ENCODE results near the gene TAC4.

Gene TAC4

DNA sequence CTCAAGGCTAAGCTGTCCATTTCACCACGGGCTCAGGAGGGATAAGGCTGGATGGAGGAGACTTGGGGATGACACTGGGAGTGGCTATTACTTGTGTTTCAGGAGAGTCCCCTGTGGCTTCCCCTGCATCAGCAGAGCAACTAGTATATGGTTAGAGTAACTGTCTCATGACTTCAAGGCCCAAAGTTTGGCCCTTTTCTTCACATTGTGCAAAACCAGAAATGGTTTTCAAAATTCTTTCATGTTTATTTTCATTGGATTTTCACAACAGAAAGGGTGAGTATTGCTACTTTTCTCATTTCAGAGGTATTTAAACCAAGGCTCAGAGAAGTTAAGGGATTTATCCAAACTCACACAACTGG, 18.1 kb upstream of the TAC4 start:
- H3K27ac ChIP-seq (replicated peaks) = no peak overlapping the region

DNA sequence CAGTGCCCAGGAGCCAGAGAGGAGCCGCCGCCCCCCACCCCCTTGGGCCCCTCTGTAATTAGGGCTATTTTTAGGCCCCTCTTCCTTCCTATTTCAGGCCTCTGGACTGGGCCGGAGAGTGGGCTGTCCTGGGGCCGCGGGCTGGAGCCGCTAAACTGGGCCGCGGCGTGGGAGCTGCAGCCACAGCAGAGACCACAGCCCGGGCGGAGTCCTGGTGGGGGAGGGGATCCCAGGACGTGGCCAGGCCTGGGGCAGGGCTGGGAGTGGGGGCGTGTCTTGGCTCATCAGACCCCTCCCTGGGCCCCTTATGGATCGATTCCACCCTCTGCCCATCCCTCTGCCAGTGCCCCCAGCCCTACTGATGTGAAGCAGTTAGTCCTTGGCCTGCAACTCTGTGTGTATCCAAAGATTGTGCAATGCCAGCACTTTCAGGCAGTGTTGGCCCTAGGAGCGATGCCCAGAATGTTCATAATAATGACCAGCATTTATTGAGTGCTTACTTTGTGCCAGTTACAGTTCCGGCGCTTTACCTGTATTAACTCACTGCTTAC, 15.0 kb upstream of the TAC4 start:
- peaks cover 10% of the 10 kb centered on the region for H3K27me3 ChIP-seq (ENCODE audit: insufficient read depth, poor library complexity, severe bottlenecking)
- no peak for DNase-seq (ENCODE audit: low read depth in 1 of 2, low spot score in 1 of 2)
- TF ChIP-seq, protein P1, sequence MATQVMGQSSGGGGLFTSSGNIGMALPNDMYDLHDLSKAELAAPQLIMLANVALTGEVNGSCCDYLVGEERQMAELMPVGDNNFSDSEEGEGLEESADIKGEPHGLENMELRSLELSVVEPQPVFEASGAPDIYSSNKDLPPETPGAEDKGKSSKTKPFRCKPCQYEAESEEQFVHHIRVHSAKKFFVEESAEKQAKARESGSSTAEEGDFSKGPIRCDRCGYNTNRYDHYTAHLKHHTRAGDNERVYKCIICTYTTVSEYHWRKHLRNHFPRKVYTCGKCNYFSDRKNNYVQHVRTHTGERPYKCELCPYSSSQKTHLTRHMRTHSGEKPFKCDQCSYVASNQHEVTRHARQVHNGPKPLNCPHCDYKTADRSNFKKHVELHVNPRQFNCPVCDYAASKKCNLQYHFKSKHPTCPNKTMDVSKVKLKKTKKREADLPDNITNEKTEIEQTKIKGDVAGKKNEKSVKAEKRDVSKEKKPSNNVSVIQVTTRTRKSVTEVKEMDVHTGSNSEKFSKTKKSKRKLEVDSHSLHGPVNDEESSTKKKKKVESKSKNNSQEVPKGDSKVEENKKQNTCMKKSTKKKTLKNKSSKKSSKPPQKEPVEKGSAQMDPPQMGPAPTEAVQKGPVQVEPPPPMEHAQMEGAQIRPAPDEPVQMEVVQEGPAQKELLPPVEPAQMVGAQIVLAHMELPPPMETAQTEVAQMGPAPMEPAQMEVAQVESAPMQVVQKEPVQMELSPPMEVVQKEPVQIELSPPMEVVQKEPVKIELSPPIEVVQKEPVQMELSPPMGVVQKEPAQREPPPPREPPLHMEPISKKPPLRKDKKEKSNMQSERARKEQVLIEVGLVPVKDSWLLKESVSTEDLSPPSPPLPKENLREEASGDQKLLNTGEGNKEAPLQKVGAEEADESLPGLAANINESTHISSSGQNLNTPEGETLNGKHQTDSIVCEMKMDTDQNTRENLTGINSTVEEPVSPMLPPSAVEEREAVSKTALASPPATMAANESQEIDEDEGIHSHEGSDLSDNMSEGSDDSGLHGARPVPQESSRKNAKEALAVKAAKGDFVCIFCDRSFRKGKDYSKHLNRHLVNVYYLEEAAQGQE (IDR thresholded peaks at IDR 0.05; ENCODE audit: insufficient replicate concordance, low read depth) = no peak
- TF ChIP-seq SPI1 (IDR thresholded peaks at IDR 0.05; ENCODE audit: borderline replicate concordance, low read depth) (no peak), GABPA (IDR thresholded peaks at IDR 0.05; ENCODE audit: low read depth) (no peak), POLR2AphosphoS5 (IDR thresholded peaks at IDR 0.05; ENCODE audit: low read depth) (no peak)
- TF ChIP-seq, protein P2, sequence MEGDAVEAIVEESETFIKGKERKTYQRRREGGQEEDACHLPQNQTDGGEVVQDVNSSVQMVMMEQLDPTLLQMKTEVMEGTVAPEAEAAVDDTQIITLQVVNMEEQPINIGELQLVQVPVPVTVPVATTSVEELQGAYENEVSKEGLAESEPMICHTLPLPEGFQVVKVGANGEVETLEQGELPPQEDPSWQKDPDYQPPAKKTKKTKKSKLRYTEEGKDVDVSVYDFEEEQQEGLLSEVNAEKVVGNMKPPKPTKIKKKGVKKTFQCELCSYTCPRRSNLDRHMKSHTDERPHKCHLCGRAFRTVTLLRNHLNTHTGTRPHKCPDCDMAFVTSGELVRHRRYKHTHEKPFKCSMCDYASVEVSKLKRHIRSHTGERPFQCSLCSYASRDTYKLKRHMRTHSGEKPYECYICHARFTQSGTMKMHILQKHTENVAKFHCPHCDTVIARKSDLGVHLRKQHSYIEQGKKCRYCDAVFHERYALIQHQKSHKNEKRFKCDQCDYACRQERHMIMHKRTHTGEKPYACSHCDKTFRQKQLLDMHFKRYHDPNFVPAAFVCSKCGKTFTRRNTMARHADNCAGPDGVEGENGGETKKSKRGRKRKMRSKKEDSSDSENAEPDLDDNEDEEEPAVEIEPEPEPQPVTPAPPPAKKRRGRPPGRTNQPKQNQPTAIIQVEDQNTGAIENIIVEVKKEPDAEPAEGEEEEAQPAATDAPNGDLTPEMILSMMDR (IDR thresholded peaks at IDR 0.05; ENCODE audit: insufficient read depth, low read length) = no peak
- no peak overlapping the region for H3K27ac ChIP-seq (replicated peaks)
- H3K4me3 ChIP-seq (replicated peaks; ENCODE audit: insufficient read depth, low read length) = no peak overlapping the region

More for the DNA sequence above, 18.1 kb upstream of the TAC4 start:
- DNase-seq (ENCODE audit: low read depth in 1 of 2, low spot score in 1 of 2) = no peak
- no peak overlapping the region for H3K4me3 ChIP-seq (replicated peaks; ENCODE audit: insufficient read depth, low read length)
- TF ChIP-seq, protein P1 (IDR thresholded peaks at IDR 0.05; ENCODE audit: insufficient replicate concordance, low read depth) = no peak
- TF ChIP-seq, protein P2 (IDR thresholded peaks at IDR 0.05; ENCODE audit: insufficient read depth, low read length) = no peak
- TF ChIP-seq GABPA (IDR thresholded peaks at IDR 0.05; ENCODE audit: low read depth) = no peak
- H3K27me3 ChIP-seq (ENCODE audit: insufficient read depth, poor library complexity, severe bottlenecking) = peaks cover 10% of the 10 kb centered on the region

DNA sequence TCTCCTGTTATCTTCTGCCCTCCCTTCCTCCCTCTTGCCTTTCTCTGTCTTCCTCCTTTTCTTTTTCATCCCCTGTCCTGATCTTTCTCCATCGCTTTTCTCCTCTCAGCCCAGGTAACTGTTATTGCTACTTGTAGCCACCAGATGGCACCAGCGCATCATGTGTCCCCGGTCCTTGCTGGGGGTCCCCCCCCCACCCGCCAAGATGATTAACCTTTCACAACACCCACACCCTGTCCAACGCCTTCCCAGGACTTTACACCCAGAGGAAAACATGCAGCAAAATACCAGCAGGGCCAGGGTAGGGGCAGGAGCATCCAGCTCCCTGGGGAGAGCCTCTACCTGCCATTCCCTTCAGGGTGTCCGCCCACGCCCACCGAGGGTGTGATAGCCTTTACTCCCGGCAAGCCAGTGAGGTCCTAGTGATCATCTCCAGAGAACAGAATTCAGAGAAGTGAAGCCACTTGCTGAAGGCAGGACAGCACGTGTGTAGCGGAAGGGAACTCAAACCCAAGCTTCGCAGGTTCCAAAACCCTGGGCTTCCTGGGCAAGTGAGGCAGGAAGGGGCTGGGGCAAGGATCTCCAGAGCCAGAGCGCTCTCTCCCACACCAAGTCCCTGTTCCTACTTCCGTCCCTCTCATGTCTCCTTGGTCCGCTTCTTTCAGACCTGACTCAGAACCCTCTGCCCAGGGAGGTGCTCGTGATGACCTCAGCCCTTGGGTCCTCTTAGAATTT, 13.4 kb upstream of the TAC4 start:
- H3K27me3 ChIP-seq (ENCODE audit: insufficient read depth, poor library complexity, severe bottlenecking) = peaks cover 10% of the 10 kb centered on the region
- TF ChIP-seq GABPA (IDR thresholded peaks at IDR 0.05; ENCODE audit: low read depth) = no peak
- TF ChIP-seq, protein P2 (IDR thresholded peaks at IDR 0.05; ENCODE audit: insufficient read depth, low read length) = peak; percentile 42
- H3K27ac ChIP-seq (replicated peaks) = no peak overlapping the region
- DNase-seq (ENCODE audit: low read depth in 1 of 2, low spot score in 1 of 2) = peak in 1 of 2 experiments; percentile 21
- H3K4me3 ChIP-seq (replicated peaks; ENCODE audit: insufficient read depth, low read length) = no peak overlapping the region

All from HL-60 (cell line).